Measurements from ENCODE around the gene PLA2G4C.

Gene PLA2G4C, protein sequence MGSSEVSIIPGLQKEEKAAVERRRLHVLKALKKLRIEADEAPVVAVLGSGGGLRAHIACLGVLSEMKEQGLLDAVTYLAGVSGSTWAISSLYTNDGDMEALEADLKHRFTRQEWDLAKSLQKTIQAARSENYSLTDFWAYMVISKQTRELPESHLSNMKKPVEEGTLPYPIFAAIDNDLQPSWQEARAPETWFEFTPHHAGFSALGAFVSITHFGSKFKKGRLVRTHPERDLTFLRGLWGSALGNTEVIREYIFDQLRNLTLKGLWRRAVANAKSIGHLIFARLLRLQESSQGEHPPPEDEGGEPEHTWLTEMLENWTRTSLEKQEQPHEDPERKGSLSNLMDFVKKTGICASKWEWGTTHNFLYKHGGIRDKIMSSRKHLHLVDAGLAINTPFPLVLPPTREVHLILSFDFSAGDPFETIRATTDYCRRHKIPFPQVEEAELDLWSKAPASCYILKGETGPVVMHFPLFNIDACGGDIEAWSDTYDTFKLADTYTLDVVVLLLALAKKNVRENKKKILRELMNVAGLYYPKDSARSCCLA

DNA sequence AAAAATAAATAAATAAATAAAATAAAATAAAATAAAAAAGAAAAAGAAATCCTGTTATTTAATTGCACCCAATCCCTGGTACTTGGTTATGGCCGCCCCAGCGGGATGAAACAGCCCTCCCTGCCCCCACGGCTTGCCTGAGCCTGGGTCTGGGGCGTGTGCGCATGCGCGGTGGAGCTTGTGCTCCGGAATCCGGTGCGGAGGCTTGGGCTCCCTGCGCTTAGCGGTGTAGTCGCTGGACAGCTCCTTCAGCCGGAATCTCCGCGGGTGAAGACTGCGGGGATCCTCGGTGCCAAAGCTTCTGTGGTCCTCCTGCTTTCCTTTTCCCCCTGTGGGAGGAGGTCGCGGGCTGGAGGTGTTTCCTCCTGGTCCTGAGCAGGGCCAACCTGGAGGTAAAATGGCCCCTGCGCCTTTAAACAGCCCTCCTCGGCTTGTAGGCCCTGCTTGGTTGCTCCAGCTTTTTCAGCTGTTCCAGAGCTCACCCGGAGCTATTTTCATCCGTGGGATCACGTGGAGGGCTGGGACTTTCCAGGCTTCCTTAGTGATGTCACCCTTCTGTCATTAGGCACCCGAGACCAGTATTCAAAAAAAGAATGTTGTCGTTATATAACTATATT is at the start of gene PLA2G4C:
Gene PLA2G4C (minus strand): TSS at position 468 of the 617 bp plus-strand sequence. CDS start 4,288 bp downstream, outside the sequence.
- DNase-seq (ENCODE audit: low read depth): peak; percentile 81

DNA sequence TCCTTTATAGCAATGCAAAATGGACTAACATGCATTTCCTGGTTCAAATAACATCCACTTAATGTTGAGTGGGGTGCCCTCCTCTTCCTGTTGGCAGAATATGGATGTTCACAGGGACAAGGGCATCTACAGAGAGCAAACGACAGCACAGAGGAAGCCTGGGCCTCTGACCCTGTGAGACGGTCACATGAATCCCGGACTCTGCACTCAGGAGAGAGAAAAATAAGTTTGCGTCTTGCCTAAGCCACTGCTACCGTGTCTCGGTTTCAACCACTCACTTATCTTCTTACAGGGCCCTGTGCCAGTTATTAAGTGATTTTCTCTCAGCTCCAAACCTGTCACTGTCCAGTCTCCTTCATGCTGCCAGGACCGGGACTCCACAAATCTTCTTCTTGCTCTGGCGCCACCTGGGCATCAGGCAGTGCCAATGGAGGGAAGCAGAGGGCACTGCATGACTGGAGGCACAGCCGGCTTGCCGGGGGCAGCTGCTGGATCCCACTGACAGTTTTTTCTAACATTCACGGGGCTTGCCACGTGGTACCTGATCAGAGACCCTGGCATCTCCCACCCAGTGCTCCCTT is 47.7 kb upstream of the PLA2G4C start:
- DNase-seq (ENCODE audit: low read depth): no peak

DNA sequence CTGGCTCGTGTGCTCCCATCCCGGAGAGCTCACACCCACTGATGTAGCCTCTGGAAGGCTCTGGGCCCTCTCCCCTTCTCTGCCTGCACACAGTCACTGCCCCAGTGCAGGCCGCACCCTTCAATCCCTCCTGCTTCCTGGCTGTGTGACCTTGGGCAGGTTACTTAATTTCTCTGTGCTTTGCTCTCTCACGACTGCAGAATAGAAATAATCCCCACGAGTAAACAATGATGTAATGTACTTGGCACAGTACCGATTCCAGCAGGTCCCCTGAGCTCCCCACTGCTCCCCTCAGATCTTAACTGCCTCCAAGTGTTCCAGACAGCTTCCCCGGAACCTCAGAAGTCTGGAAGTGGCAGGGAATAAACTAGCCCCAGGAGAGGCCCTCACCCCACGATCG is 43.4 kb upstream of the PLA2G4C start:
- DNase-seq (ENCODE audit: low read depth): no peak

DNA sequence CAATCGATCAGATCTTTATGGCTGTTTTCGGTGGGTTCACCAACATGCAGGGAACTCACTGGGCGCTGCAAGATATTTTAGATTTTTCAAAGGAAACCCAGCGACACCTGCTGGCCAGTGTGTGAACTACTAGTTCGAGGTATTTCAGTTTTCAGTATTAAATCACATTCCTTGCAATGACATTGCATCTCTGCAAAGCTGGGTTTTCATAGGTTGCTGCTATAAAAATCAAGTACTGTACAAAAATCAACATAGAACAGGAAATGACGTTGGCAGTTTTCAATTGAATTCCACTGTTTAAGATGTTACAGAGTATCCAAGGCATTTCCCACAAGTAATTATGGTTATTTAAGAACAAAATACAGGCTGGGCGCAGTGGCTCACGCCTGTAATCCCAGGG is 41.9 kb upstream of the PLA2G4C start:
- DNase-seq (ENCODE audit: low read depth): peak; percentile 29

- DNase-seq (ENCODE audit: low read depth): no peak
These were observed 38.8 kb upstream of the PLA2G4C start for GRCh38 chr19:48149430-48149829.

- DNase-seq (ENCODE audit: low read depth): no peak
These were observed 38.0 kb upstream of the PLA2G4C start for GRCh38 chr19:48148576-48148975.

DNA sequence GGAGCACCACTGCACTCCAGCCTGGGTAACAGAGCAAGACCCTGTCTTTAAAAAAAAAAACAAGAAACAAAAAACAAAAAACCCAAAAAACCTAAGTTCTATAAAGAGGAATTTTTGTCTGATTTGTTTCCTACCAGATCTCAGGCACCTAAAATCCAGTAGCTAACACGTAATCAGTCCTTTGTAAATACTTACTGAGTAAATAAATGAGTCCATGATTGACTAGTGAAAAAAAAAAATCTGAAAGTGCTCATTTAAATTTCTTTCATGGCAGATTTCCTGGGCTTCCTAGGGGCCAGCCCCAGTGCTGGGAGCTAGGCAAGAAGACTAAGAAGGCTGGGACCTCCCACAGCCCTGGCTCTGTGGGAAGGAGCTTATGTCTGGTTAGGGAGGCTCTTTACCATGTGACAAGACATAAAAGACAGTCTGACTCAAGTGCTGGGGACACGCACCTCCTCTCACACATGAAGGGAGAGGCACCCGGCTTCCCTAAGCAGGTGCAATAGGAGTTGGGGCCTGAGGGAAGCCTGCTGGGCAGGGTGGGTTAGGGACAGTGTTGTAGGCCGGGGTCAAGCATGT is 37.1 kb upstream of the PLA2G4C start:
- DNase-seq (ENCODE audit: low read depth): no peak

DNA sequence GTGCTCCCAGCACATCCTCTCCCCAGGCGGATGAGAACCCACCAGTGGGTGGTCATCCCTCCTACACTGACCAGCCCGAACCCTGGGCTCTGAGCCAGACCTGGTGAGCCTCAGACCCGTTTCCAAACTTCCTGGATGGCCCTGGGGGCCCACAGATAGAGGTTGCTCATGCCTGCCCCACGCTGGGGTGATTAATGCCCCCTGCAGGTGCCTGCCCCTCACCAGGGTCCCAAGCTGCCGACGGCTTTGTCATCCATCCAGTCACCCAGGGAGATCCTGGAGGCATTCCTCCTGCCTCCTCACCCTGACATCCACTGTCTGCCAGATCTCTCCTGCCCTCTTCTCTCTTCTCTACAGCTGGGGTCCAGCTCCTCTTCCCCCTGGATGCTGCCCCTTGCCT is 28.4 kb upstream of the PLA2G4C start:
- DNase-seq (ENCODE audit: low read depth): no peak

- DNase-seq (ENCODE audit: low read depth): no peak
These were observed 26.8 kb upstream of the PLA2G4C start for GRCh38 chr19:48137411-48137810.

GRCh38 chr19:48136547-48136946 is 25.9 kb upstream of the PLA2G4C start:
- no peak for DNase-seq (ENCODE audit: low read depth)

GRCh38 chr19:48135411-48135810 is 24.8 kb upstream of the PLA2G4C start:
- DNase-seq (ENCODE audit: low read depth): no peak

GRCh38 chr19:48133094-48133493 is 22.5 kb upstream of the PLA2G4C start:
- no peak for DNase-seq (ENCODE audit: low read depth)

DNA sequence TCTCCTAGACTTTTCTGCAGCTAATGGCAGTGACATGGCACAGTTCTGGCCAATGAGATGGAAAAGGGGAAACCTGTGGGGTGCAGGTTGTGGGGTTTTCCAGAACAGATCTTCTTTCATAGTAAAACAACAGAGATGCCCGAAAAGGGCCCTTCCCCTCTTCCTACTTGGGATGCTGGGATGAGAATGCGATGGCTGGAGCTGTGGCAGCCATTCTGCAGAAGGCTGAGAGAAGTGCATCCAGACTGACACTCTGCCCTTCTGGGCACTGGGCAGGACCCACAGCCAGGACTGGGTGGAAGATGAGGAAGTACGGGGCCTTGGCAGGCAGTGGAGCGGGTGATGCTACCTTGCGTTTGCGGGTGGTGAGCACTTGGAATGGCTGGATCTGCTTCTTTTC is 16.9 kb upstream of the PLA2G4C start:
- DNase-seq (ENCODE audit: low read depth): no peak

- DNase-seq (ENCODE audit: low read depth): no peak
These were observed 13.5 kb upstream of the PLA2G4C start for GRCh38 chr19:48123907-48124651.

GRCh38 chr19:48122421-48122820 is 11.8 kb upstream of the PLA2G4C start:
- DNase-seq (ENCODE audit: low read depth): no peak

DNA sequence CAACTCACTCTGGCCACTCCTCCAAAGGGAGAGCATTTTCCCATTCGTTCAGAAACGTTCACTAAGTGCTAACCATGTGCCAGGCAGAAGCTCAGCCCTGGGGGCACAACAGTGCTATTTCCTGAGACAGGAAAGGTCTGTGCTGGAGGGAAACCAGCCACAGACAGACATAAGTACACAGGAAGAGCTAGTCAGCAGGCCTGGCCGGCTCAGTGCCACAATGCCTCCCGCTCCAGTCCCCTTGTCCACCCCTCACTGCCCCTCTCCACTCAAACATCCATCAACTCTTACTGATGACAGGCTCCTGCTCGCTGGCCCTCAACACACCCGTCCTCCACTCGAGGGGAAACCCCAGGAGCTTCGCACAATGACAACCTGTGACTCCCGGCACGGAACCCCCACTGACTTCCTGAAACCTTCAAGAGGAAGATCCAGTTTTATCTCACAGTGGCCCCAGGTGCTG is 11.3 kb upstream of the PLA2G4C start:
- no peak for DNase-seq (ENCODE audit: low read depth)

- DNase-seq (ENCODE audit: low read depth): no peak
These were observed 10.4 kb upstream of the PLA2G4C start for GRCh38 chr19:48121066-48121465.

DNA sequence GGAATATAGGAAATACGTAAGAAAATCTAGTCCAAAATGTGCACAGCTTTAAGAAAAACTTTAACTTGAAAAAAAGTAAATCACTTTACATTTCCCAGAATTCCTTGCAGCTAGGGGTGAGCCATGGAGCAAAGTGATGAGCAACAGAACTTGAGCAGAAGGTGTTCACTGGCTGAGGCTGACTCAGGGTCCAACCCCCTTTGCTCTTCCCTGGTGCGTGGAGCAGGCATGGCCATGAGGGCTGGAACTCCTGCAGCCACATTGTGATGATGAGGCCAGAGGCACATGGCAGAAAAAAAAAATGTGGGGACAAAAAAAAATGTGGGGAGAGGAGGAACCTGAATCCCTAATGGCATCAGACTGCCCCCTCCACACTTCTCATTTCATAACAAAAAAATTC is 9.9 kb upstream of the PLA2G4C start:
- no peak for DNase-seq (ENCODE audit: low read depth)

DNA sequence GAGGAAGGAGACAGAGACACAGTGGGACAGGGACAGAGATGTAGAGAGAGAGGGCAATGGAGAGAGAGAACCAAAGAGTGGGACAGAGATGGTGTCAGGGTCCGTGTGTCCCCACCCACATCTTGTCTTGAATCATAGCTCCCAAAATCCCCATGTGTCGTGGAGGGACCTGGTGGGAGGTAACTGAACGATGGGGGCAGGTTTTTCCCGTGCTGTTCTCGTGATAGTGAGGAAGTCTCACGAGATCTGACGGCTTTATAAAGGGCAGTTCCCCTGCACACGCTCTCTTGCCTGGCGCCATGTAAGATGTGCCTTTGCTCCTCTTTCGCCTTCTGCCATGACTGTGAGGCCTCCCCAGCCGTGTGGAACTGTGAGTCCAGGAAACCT is 7.5 kb upstream of the PLA2G4C start:
- no peak for DNase-seq (ENCODE audit: low read depth)

DNA sequence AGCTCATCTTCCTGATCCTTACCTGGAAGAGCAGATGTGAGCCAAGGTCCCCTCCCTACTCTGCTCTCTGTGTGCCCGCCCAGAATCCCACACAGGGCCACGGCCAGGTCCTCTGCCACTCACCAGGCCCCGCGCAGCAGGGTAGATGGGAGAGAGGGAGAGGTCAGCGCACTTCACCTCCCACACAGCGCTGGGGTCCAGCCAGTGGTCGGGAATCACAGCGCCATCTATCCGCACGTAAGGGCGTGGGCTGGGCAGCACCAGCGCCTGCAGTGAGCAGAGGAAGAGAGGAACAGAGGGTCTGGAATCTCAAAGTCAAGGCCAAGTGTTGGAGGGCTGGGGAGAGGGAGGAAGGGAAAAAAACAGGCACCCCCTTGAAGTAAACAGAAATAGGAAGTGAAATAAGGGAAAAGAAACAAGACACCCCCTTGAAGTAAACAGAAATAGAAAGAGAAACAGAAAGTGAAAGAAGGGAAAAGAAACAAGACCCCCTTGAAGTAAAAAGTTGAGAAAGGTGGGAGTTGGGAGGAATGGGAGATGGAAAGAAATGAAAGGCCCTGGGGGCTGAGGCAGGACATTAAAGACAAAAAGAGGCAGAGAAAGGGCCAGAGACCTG is 7.0 kb upstream of the PLA2G4C start:
- no peak for DNase-seq (ENCODE audit: low read depth)

DNA sequence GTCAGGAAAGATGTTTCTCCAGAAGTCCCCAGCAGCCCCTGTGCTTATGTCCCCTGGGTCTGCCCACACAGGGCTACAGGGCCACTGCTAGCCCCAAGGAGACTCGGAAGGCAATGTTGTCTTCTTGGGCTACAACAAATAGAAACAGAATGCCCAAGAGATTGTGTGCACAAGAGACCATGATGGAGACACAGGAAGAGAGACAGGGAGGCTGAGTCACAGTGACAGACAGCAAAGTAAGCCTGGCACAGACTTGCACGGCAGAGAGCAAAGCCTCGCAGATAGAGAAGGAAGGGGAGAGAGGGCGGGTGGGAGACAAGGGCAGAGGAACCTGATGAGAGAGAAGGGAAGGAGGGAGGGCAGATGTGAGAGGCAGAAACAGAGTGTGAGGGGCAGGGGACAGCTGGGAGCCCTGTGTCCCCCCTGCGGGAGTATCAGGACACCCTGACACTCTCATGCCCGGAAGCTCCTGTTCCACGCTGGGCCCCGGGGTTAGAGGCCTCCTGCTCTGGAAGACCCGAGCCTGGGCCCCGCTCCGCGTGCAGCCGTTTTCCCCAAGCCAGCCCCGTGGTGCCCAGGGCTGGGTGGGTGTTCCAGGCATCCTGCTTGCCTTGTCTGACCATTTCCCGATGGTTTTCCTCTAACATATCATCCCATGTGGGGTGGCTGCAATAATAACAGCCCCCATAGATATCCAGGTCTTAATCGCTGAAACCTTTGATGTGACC is 2.7 kb upstream of the PLA2G4C start:
- no peak for DNase-seq (ENCODE audit: low read depth)
